ENCODE results near the gene TMCC3.
"Not testable (repeated sequence)": the region's sequence is repeated elsewhere in the genome, so short reads cannot be mapped to it uniquely, and the experiment has no call there.

Gene TMCC3

DNA sequence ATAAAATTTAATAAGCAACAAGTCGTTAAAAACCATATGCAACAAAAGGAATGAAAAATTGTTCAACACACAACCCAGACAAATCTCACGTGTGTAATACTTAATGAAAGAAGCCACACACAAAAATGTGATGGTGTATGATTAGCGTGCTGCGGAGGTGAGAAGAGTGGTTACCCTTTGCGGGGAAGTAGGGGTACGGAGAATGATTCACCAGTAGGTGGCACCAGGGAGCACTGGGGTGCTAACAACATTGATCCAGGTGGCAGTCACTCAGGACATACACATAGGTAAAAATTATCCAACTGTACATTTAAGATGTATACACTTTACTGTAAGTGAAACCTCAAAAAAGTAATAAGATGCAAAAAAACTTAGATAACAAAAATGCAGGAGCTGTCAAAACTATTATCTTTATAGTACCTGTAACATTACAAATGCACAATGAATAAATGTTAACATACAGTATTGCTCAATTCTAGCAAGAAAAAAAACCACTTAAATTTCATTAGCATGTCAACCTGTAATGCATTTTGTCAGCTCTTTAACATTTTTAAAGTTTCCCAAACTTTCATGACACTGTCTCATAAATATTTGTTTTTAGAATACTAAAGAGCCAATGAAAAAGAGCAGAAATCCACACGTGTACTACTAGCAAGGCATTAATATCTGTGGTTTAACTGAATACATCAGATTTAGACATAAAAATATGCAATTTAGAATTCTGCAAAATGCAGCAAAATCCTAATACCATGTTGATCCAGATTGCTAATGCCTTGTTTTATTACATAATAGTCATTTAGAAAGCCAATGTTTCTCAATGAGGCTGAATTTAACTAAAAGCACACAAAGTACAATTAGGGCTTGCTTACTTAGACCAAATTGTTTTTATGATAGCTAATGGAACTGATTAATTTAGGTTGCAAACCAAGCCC, 46.7 kb downstream of the TMCC3 start:
- TF ChIP-seq, protein P1, sequence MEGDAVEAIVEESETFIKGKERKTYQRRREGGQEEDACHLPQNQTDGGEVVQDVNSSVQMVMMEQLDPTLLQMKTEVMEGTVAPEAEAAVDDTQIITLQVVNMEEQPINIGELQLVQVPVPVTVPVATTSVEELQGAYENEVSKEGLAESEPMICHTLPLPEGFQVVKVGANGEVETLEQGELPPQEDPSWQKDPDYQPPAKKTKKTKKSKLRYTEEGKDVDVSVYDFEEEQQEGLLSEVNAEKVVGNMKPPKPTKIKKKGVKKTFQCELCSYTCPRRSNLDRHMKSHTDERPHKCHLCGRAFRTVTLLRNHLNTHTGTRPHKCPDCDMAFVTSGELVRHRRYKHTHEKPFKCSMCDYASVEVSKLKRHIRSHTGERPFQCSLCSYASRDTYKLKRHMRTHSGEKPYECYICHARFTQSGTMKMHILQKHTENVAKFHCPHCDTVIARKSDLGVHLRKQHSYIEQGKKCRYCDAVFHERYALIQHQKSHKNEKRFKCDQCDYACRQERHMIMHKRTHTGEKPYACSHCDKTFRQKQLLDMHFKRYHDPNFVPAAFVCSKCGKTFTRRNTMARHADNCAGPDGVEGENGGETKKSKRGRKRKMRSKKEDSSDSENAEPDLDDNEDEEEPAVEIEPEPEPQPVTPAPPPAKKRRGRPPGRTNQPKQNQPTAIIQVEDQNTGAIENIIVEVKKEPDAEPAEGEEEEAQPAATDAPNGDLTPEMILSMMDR (IDR thresholded peaks at IDR 0.05; ENCODE audit: insufficient read depth, low read length, poor library complexity, severe bottlenecking): peak; percentile 74
- no peak for DNase-seq (ENCODE audit: extremely low read depth, insufficient read length)
- no peaks in the 10 kb centered on the region; the same call in 1 of the 2 replicates for H3K36me3 ChIP-seq (ENCODE audit: control insufficient read depth, insufficient read depth, low read length)

DNA sequence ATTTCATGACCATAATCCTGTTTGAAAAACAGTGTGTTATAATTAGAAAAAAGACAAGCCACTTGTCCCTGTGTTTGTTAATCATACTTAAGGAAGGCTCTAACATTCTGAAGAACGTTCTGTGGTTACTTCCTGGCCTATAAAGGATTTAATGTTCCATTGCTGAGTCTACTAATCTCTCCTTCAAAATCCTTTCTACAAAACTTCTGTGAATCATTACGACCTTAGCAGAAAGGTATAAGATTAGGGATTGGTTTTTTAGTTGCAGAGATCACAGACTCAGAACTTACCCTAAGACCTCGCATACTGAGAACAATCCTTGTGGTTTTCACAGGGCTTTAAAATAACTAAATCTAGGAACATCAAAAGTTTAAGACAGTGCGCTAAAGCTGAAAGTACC, 48.3 kb downstream of the TMCC3 start:
- no peaks in the 10 kb centered on the region for H3K27me3 ChIP-seq (replicated peaks; ENCODE audit: control insufficient read depth, insufficient read depth, low read length)
- TF ChIP-seq, protein P1 (IDR thresholded peaks at IDR 0.05; ENCODE audit: insufficient read depth, low read length, poor library complexity, severe bottlenecking): no peak
- DNase-seq (ENCODE audit: extremely low read depth, insufficient read length): no peak

More for the DNA sequence above, 46.7 kb downstream of the TMCC3 start:
- Histone ChIP-seq H3K27me3 (replicated peaks; ENCODE audit: control insufficient read depth, insufficient read depth, low read length) (no peaks in the 10 kb centered on the region), H3K4me3 (replicated peaks; ENCODE audit: low read depth, low read length) (no peak overlapping the region)

DNA sequence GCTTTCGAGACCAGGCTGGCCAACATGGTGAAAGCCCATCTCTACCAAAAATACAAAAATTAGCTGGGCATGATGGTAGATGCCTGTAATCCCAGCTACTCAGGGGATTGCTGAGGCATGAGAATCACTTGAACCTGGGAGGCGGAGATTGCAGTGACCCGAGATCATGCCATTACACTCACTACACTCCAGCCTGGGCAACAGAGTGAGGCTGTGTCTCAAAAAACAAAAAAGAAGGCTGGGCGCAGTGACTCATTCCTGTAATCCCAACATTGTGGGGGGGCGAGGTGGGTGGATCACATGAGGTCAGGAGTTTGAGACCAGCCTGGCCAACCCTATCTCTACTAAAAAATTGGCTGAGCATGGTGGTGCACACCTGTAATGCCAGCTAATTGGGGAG, 49.0 kb downstream of the TMCC3 start:
- not testable (repeated sequence) for H3K36me3 ChIP-seq (ENCODE audit: control insufficient read depth, insufficient read depth, low read length); H3K4me3 ChIP-seq (replicated peaks; ENCODE audit: low read depth, low read length); H3K27me3 ChIP-seq (replicated peaks; ENCODE audit: control insufficient read depth, insufficient read depth, low read length); DNase-seq (ENCODE audit: extremely low read depth, insufficient read length)

More for the DNA sequence above, 48.3 kb downstream of the TMCC3 start:
- Histone ChIP-seq H3K4me3 (replicated peaks; ENCODE audit: low read depth, low read length) (no peak overlapping the region), H3K36me3 (ENCODE audit: control insufficient read depth, insufficient read depth, low read length) (no peaks in the 10 kb centered on the region; the same call in 1 of the 2 replicates)

DNA sequence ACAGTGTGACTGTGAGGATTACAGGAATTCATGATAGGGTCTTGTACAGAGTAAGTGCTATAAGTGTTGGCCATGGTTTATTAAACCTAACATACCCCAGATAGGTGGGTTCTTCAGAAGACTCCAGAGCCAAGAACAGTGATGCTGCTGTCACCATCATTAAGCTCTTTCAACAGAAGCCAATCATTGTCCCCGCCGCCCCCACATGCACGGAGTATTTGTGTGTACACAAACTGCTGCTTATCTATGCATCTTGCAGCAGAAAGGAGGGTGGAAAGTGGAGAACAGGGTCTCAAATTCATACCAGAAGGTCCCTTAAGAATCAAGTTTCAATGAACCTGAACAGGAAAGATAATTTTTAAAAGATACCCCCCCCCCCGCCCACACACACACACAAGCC, 51.2 kb downstream of the TMCC3 start:
- no peak for DNase-seq (ENCODE audit: extremely low read depth, insufficient read length)
- no peak overlapping the region for H3K4me3 ChIP-seq (replicated peaks; ENCODE audit: low read depth, low read length)
- H3K27me3 ChIP-seq (replicated peaks; ENCODE audit: control insufficient read depth, insufficient read depth, low read length): no peaks in the 10 kb centered on the region
- H3K36me3 ChIP-seq (ENCODE audit: control insufficient read depth, insufficient read depth, low read length): no peaks in the 10 kb centered on the region; the same call in 1 of the 2 replicates
- TF ChIP-seq, protein P1 (IDR thresholded peaks at IDR 0.05; ENCODE audit: insufficient read depth, low read length, poor library complexity, severe bottlenecking): no peak

DNA sequence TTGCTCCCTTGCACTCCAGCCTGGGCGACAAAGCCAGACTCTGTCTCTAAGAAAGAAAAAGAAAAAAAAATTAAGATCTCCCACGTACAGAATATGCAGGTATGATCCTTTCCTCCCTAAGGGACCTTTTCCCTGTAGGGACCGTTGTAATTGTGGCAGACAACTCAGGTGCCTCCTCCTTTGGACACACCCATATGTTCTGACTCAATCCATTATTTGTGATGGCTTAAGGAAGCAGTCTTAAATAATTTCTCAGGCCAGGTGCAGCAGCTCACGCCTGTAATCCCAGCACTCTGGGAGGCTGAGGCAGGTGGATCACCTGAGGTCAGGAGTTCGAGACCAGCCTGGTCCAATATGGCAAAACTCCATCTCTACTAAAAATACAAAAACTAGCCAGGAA, 53.1 kb downstream of the TMCC3 start:
- Histone ChIP-seq H3K27me3 (replicated peaks; ENCODE audit: control insufficient read depth, insufficient read depth, low read length) (no peaks in the 10 kb centered on the region), H3K4me3 (replicated peaks; ENCODE audit: low read depth, low read length) (no peak overlapping the region), H3K36me3 (ENCODE audit: control insufficient read depth, insufficient read depth, low read length) (no peaks in the 10 kb centered on the region; the same call in 1 of the 2 replicates)
- no peak for DNase-seq (ENCODE audit: extremely low read depth, insufficient read length)
- TF ChIP-seq, protein P1 (IDR thresholded peaks at IDR 0.05; ENCODE audit: insufficient read depth, low read length, poor library complexity, severe bottlenecking): no peak

DNA sequence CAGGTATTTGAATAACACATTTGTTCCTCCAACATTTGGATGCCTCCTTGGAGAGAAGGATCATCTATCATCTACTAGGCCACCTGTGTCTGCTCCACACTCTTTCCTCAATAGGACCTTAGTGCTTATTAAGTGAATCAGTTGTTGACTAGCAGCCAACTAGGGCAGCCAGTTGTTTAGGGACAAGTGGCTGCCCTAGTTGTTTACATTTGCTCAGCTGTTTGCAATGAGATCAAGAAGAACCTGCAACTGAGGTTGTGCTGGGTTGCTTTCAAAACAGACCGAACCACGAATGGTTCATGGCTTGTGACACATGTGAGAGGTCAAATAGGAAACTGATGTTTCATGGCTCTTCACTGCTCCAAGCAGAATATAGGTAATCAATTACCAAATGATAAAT, 53.8 kb downstream of the TMCC3 start:
- Histone ChIP-seq H3K27me3 (replicated peaks; ENCODE audit: control insufficient read depth, insufficient read depth, low read length) (no peaks in the 10 kb centered on the region), H3K4me3 (replicated peaks; ENCODE audit: low read depth, low read length) (no peak overlapping the region), H3K36me3 (ENCODE audit: control insufficient read depth, insufficient read depth, low read length) (no peaks in the 10 kb centered on the region; the same call in 1 of the 2 replicates)
- no peak for DNase-seq (ENCODE audit: extremely low read depth, insufficient read length)
- TF ChIP-seq, protein P1 (IDR thresholded peaks at IDR 0.05; ENCODE audit: insufficient read depth, low read length, poor library complexity, severe bottlenecking): no peak
